SHP77 (cell line): Measurements from ENCODE around the gene KCNN2.

Experiments
- DNase-seq, 2 experiments: peaks; one replicate each; lab custom pipeline; 2025; lab: John Stamatoyannopoulos, UW

The KCNN2 gene

GRCh38 chr5:114544561-114544960 is 182.7 kb downstream of the KCNN2 start:
- no peak for DNase-seq
